Spleen (tissue), 11 donors: Measurements from ENCODE around the gene ARHGAP22. TPM values are rescaled to one million over a fixed set of nuclear protein-coding genes. Genes with fewer than 3 reads are reported as not detected.

Experiments used
- DNase-seq: peaks from one replicate; pipeline ENCODE4 v3.0.0-alpha.2; 2020
- H3K27ac ChIP-seq, 8 donors: fragments of 200-600 bp; sonication (generic) in 7 of 8; 1 replicate in 4 of 8; 2 replicates in 4 of 8; pipeline versions ENCODE4 v1.5.0 to v1.8.0; 2016 to 2021; ENCODE audit warnings: inconsistent platforms in 4 of 8, mild to moderate bottlenecking in 4 of 8, moderate library complexity in 1 of 8
- H3K27me3 ChIP-seq, 7 donors: fragments of 200-600 bp; sonication (generic) in 6 of 7; replicated peaks in 1 of 7; 1 replicate in 4 of 7; 2 replicates in 3 of 7; pipeline versions ENCODE4 v1.5.0 to v1.8.0; 2016 to 2021; ENCODE audit warnings: inconsistent platforms in 3 of 7, mild to moderate bottlenecking in 1 of 7
- H3K36me3 ChIP-seq, 6 donors: fragments of 200-600 bp; sonication (generic) in 5 of 6; 1 replicate in 4 of 6; 2 replicates in 2 of 6; pipeline versions ENCODE4 v1.5.0 to v1.8.0; 2016 to 2021; ENCODE audit warnings: inconsistent platforms in 2 of 6
- H3K4me1 ChIP-seq, 6 donors: fragments of 200-600 bp; sonication (generic) in 5 of 6; 1 replicate in 3 of 6; 2 replicates in 3 of 6; pipeline versions ENCODE4 v1.5.0 to v1.8.0; 2016 to 2021; ENCODE audit warnings: inconsistent platforms in 3 of 6
- H3K4me3 ChIP-seq, 8 donors: fragments of 200-600 bp; sonication (generic) in 7 of 8; 1 replicate in 4 of 8; 2 replicates in 4 of 8; pipeline versions ENCODE4 v1.5.0 to v1.8.0; 2016 to 2021; ENCODE audit warnings: inconsistent platforms in 4 of 8, mild to moderate bottlenecking in 4 of 8, moderate library complexity in 2 of 8
- H3K9me3 ChIP-seq, 8 donors: fragments of 200-600 bp; sonication (generic) in 7 of 8; 1 replicate in 4 of 8; 2 replicates in 4 of 8; pipeline versions ENCODE4 v1.5.0 to v1.8.0; 2016 to 2021; ENCODE audit warnings: inconsistent platforms in 4 of 8
- CTCF ChIP-seq, 11 experiments: fragments of 200-600 bp in 7 of 11; fragments of 450-650 bp in 4 of 11; sonication (generic) in 4 of 11; IDR thresholded peaks in 8 of 11; conservative IDR thresholded peaks in 3 of 11; 1 replicate in 7 of 11; 2 replicates in 4 of 11; pipeline versions ENCODE4 v1.4.0 to v1.8.0; 2016 to 2021; ENCODE audit warnings: antibody characterized with exemption in 11 of 11, inconsistent platforms in 4 of 11, mild to moderate bottlenecking in 1 of 11
- POLR2A ChIP-seq, 3 donors: fragments of 450-650 bp; IDR thresholded peaks; one replicate each; pipeline ENCODE4 v1.5.1; 2017; ENCODE audit warnings: antibody characterized with exemption in 3 of 3, mild to moderate bottlenecking in 1 of 3
- POLR2AphosphoS5 ChIP-seq, 3 donors: sonication (generic); formaldehyde crosslinking; IDR thresholded peaks; one replicate each; pipeline ENCODE4 v1.5.1; 2017; ENCODE audit warnings: antibody characterized with exemption in 3 of 3
- WGBS, 5 donors: extraction: QIAGEN DNeasy Blood & Tissue Kit in 3 of 5; methylation state at CpG; one replicate each; pipeline versions ENCODE4 v1.1.5 to v1.1.7; 2013 to 2018; 5-methylcytosine and 5-hydroxymethylcytosine counted together
- intact Hi-C: fragments of 100-400 bp; cut with DNase I; formaldehyde crosslinking; loops from one replicate; pipeline ENCODE4 v1.15.0; 2023; ENCODE audit warnings: low total_unique reads
- polyA plus RNA-seq, 3 donors: library from polyadenylated mRNA; stranded (reverse); fragments of 200-250 nt; gene quantifications; one replicate each; pipeline ENCODE4 v1.2.1, GENCODE V29; 2013
- total RNA-seq, 7 donors: library from RNA; depleted of rRNA in 3 of 7; stranded (reverse); fragments of >200 nt in 3 of 7; fragmentation: NEBNext Ultra II Directional in 4 of 7; extraction: Animal tissue kit (Norgen Biotek cat#: 25700) in 4 of 7; gene quantifications; one replicate each; pipeline versions ENCODE4 v1.1.0 to v1.2.1, GENCODE V29; 2016 to 2021
- donor health status: healthy with polysubstance abuse.
- donor health status: DM: no; HTN: no; CAD: no; lungs with moderate emphysema.
- donor health status: DM: no; HTN: no; CAD: no.
- donor health status: Bipolar disorder and iron deficiency.
- donor health status: healthy.
- donor health status: DM: no; HTN: no; CAD: no.
- donor health status: DM: yes; HTN: yes; CAD: no.

The ARHGAP22 gene
- total and polyA plus RNA-seq, 10 donors: 0.56 to 7.5 (median 3.2) TPM

- no peak overlapping the region for H3K27ac ChIP-seq
- no peak overlapping the region for H3K4me3 ChIP-seq
- WGBS, 5 donors: 46 to 70% (median 57%) methylated on average over 12 of the region's 12 CpGs
- peaks cover 0 to 41% (median 30%) of the 10 kb centered on the region in 7 donors for H3K27me3 ChIP-seq
- no peaks in the 10 kb centered on the region for H3K36me3 ChIP-seq
- peaks cover 5 to 45% (median 17%) of the 10 kb centered on the region in 6 donors for H3K4me1 ChIP-seq
- TF ChIP-seq POLR2AphosphoS5 (IDR thresholded peaks at IDR 0.05) (no peak), POLR2A (IDR thresholded peaks at IDR 0.05) (no peak), CTCF (IDR thresholded peaks at IDR 0.05 in 8 of 11, conservative IDR thresholded peaks at IDR 0.05 in 3 of 11) (no peak)
- H3K9me3 ChIP-seq: peaks cover 0 to 20% (median 17%) of the 10 kb centered on the region in 8 donors
- intact Hi-C loops: no loop called here
- peak; percentile 53 for DNase-seq
Measured at GRCh38 chr10:48519481-48520183, 85.2 kb downstream of the ARHGAP22 start.

GRCh38 chr10:48518986-48519385 lies 85.9 kb downstream of the ARHGAP22 start:
- peak; percentile 56 for DNase-seq
- TF ChIP-seq POLR2AphosphoS5 (IDR thresholded peaks at IDR 0.05) (no peak), POLR2A (IDR thresholded peaks at IDR 0.05) (no peak), CTCF (IDR thresholded peaks at IDR 0.05 in 8 of 11, conservative IDR thresholded peaks at IDR 0.05 in 3 of 11) (no peak)
- intact Hi-C loops: no loop called here
- Histone ChIP-seq H3K4me3 (no peak overlapping the region), H3K27me3 (peaks cover 0 to 35% (median 24%) of the 10 kb centered on the region in 7 donors), H3K4me1 (peaks cover 5 to 40% (median 15%) of the 10 kb centered on the region in 6 donors), H3K36me3 (no peaks in the 10 kb centered on the region), H3K9me3 (peaks cover 0 to 26% (median 23%) of the 10 kb centered on the region in 8 donors), H3K27ac (no peak overlapping the region)
- 79 to 90% (median 85%) methylated on average over 4 of the region's 4 CpGs for WGBS, 5 donors

- no peak overlapping the region for H3K4me3 ChIP-seq
- H3K36me3 ChIP-seq: no peaks in the 10 kb centered on the region
- H3K27me3 ChIP-seq: peaks cover 0 to 26% (median 15%) of the 10 kb centered on the region in 7 donors
- peak overlapping the region in 3 of 8 donors; percentile 12 to 21 (median 13) for H3K27ac ChIP-seq
- intact Hi-C loops: no loop called here
- H3K9me3 ChIP-seq: peaks cover 0 to 34% (median 28%) of the 10 kb centered on the region in 8 donors
- WGBS, 5 donors: 50 to 60% (median 56%) methylated on average over 13 of the region's 13 CpGs
- peak; percentile 70 for DNase-seq
- peaks cover under 1 to 32% (median 7%) of the 10 kb centered on the region in 6 donors for H3K4me1 ChIP-seq
- no peak for TF ChIP-seq POLR2AphosphoS5 (IDR thresholded peaks at IDR 0.05)
- TF ChIP-seq POLR2A (IDR thresholded peaks at IDR 0.05): no peak
- no peak for TF ChIP-seq CTCF (IDR thresholded peaks at IDR 0.05 in 8 of 11, conservative IDR thresholded peaks at IDR 0.05 in 3 of 11)
Measured at GRCh38 chr10:48517911-48518811, 86.7 kb downstream of the ARHGAP22 start.
